ENCODE data around the gene OR8B2.

Gene OR8B2

GRCh38 chr11:124359566-124359965 lies 24.7 kb downstream of the OR8B2 start:
- no peak for TF ChIP-seq TOX (CRISPR knock-in tag; IDR thresholded peaks at IDR 0.05; ENCODE audit: borderline replicate concordance)
- no peak for TF ChIP-seq CSDC2 (CRISPR knock-in tag; IDR thresholded peaks at IDR 0.05)
- no peak for TF ChIP-seq CREB5 (CRISPR knock-in tag; IDR thresholded peaks at IDR 0.05; ENCODE audit: low read depth)
- no peak for ATAC-seq

- no peak for TF ChIP-seq RARB (CRISPR knock-in tag; IDR thresholded peaks at IDR 0.05)
- TF ChIP-seq TCF4 (CRISPR knock-in tag; IDR thresholded peaks at IDR 0.05; ENCODE audit: borderline replicate concordance): no peak
- no peak for ATAC-seq
These were observed 37.9 kb downstream of the OR8B2 start for GRCh38 chr11:124346311-124346955.

GRCh38 chr11:124344346-124344745 lies 40.0 kb downstream of the OR8B2 start:
- ATAC-seq: no peak
- TF ChIP-seq SNAI2 (CRISPR knock-in tag; IDR thresholded peaks at IDR 0.05) (no peak), ZNF565 (CRISPR knock-in tag; conservative IDR thresholded peaks at IDR 0.05; ENCODE audit: low read depth) (no peak), ZFP3 (CRISPR knock-in tag; IDR thresholded peaks at IDR 0.05) (no peak), PATZ1 (CRISPR knock-in tag; IDR thresholded peaks at IDR 0.05; ENCODE audit: borderline replicate concordance) (no peak), PPARA (CRISPR knock-in tag; IDR thresholded peaks at IDR 0.05; ENCODE audit: borderline replicate concordance) (no peak), ZNF8 (CRISPR knock-in tag; IDR thresholded peaks at IDR 0.05) (no peak), CSRNP3 (CRISPR knock-in tag; IDR thresholded peaks at IDR 0.05) (no peak), ESRRG (CRISPR knock-in tag; IDR thresholded peaks at IDR 0.05) (no peak), BACH2 (CRISPR knock-in tag; IDR thresholded peaks at IDR 0.05; ENCODE audit: borderline replicate concordance) (no peak), TOX (CRISPR knock-in tag; IDR thresholded peaks at IDR 0.05; ENCODE audit: borderline replicate concordance) (no peak), ARNTL (CRISPR knock-in tag; IDR thresholded peaks at IDR 0.05; ENCODE audit: borderline replicate concordance, low read depth) (no peak), OSR1 (CRISPR knock-in tag; IDR thresholded peaks at IDR 0.05) (no peak), TSHZ2 (CRISPR knock-in tag; IDR thresholded peaks at IDR 0.05) (no peak)

GRCh38 chr11:124340142-124340447 lies 44.2 kb downstream of the OR8B2 start:
- no peak for TF ChIP-seq SNAI2 (CRISPR knock-in tag; IDR thresholded peaks at IDR 0.05)
- no peak for TF ChIP-seq ARNTL (CRISPR knock-in tag; IDR thresholded peaks at IDR 0.05; ENCODE audit: borderline replicate concordance, low read depth)
- TF ChIP-seq ZNF70 (CRISPR knock-in tag; IDR thresholded peaks at IDR 0.05): no peak
- TF ChIP-seq ZNF565 (CRISPR knock-in tag; conservative IDR thresholded peaks at IDR 0.05; ENCODE audit: low read depth): no peak
- no peak for ATAC-seq

- no peak for ATAC-seq
- TF ChIP-seq TSHZ2 (CRISPR knock-in tag; IDR thresholded peaks at IDR 0.05) (no peak), ISL1 (CRISPR knock-in tag; IDR thresholded peaks at IDR 0.05) (no peak)
These were observed 44.7 kb downstream of the OR8B2 start for GRCh38 chr11:124339396-124340141.

Measured in SK-N-SH treated with all-trans-retinoic acid at 6 μM for 48 hours (cell line).